Stromal cell of bone marrow (primary cell): Measurements from ENCODE around the gene BMP4.
A peak's percentile ranks its signal among the peaks of the same experiment; 100 is the strongest.

Source experiments
- DNase-seq: peaks from one replicate; pipeline ENCODE4 v3.0.0-alpha.2; 2012; ENCODE audit warnings: low read depth

Gene BMP4

DNA sequence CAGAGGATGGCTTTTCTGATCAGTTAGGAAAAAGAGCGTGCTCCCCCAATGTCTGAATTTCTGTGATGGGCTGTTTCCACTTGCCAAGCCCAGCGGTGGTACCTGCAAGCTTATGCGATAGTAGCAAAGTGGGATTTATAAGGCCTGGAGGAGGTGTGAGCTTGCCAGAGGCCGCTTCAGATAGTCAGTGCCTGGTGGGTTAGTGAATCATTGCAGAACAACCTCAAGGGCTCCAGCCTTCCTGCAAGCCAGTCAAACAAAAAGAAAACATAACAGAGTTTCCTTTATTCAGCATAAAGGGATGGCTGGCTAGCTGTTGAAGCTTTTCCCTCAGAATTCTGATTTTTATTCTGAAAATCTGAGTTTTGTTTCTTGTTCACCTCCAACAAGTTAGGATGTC lies 7.6 kb upstream of the BMP4 start:
- no peak for DNase-seq

GRCh38 chr14:53963320-53964227 lies 6.9 kb upstream of the BMP4 start:
- no peak for DNase-seq

- DNase-seq: no peak
Measured at GRCh38 chr14:53962953-53963319, 6.3 kb upstream of the BMP4 start.

GRCh38 chr14:53958628-53959027 lies 2.0 kb upstream of the BMP4 start:
- DNase-seq: no peak

- DNase-seq: no peak
Measured at GRCh38 chr14:53957739-53958138, 1.1 kb upstream of the BMP4 start.

GRCh38 chr14:53955671-53956426 lies 776 bp downstream of the BMP4 start:
- no peak for DNase-seq

DNA sequence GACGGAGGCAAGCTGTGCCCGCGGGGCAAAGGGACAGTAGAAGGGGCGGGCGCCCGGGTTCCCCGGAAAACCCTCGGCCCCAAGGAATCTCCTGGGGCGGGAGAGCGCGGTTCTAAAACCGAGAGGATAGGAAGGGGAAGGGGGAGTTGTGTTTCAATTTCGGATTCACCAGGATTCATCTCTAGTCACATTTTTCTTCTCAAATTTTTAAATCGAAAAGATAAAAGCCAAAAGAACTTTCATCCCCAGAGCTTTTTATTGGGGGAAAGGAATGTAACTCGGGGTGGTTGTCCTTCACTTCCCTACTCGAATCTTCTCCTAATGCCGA lies 1.4 kb downstream of the BMP4 start:
- DNase-seq: no peak

DNA sequence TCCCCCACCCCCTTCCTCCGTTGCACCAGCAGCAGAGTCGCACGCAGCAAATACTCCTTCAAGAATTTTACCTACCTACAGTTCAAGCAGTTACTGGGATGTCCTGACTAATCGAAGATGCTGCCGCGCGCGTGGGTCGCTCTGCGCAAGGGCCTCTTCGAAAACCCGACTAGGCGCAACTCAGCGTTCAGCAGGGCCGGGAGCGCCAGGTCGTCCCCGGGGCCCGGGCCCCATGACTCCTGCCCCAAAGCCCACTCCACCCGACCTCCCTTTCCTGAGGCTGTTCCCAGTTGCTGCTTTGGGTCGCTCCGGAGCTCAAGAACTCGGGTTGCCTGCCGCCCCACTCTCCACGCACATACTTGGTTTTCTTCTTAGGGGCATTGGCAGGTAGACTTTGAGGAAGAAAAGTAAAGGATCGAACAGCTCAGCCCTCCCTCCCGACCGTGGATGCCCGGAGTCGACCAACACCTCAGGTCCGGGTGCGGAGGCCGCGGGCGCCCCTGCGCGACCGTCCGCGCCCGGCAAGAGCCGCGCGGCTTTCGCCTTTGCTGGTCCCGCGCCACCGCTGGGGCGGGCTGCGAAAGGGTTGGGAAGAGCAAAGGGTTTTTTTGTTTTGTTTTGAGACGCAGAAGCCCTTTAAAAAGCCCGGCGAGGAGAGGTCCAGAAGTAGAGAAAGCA lies 1.9 kb downstream of the BMP4 start:
- DNase-seq: no peak

- DNase-seq: no peak
Measured at GRCh38 chr14:53953828-53954550, 2.6 kb downstream of the BMP4 start.

DNA sequence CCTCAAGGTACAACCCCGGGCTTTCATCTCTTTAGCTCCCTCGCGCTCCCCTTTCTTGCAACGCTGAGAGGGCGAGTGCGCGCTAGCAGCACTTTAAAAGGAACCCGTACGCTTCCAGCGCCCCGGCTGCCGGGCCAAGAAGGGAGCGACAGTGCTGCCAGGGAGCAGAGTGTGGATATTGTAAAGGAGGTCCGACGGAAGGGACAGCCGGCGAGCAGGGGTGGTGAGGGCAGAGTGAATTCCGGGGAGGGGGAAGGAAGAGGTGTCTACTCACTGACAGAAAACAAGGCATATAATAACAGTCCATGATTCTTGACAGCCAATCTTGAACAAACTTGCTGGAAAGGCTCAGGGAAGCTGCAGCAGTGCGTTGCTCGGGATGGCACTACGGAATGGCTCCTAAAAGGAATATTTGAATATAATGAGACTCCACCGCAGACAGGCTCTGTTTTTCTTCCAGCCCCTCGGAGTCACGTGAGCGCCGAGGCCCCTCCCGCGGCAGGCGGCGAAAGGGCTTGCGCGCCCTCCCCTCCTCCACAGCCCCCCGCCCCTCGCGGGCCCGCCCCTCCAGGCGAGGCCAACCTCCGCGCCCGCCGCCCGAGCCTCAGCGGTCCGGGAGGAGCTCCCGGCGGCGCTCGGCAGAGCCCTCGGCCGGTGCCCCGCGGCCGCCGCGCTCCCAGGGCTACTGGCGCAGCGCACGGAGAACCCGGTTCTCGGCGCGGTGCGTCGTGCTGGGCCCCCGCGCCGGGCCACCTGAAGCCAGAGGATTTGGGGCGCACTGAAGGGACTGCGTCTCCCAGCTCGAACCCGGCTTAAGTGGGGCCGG lies 3.4 kb downstream of the BMP4 start:
- DNase-seq: peak; percentile 51

GRCh38 chr14:53952533-53952932 lies 4.1 kb downstream of the BMP4 start:
- no peak for DNase-seq

DNA sequence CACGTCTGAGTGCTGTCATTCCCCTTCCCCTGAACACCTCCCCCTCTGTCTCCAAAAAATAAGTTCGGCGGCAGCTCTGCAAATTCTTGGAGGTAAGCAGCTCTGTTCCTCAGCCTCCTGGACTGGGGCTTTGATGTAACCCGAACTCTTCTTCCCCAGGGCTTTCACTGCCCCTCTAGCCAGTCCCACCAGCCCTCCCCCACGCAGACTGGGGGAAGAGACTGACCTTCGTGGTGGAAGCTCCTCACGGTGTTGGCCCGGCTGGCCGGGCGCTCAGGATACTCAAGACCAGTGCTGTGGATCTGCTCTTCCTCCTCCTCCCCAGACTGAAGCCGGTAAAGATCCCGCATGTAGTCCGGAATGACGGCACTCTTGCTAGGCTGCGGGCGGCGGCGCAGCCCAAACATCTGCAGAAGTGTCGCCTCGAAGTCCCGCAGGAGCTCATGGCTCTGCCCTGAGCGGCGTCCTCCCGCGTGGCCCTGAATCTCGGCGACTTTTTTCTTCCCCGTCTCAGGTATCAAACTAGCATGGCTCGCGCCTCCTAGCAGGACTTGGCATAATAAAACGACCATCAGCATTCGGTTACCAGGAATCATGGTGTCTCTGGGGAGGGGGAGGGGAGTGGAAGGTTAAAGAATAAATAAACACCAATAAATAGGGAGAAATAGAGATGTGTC lies 4.9 kb downstream of the BMP4 start:
- DNase-seq: no peak

DNA sequence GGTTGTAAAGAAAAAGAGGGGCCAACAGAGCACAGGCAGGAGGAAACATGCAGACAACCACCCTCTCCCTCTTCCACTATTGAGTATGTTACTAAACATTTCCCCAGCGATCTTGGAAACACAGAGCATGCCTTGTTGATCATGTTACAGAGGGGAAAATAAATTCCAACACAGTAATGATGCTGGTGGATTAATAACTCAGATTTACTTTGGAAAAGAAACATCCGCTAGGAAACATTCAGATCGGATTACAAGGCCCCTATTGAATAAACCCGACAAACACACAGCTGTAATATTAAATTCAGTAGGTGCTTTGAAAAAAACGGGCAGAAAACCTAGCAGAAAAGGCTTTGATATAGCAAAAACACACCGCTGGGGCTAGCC lies 5.4 kb downstream of the BMP4 start:
- no peak for DNase-seq

- no peak for DNase-seq
Measured at GRCh38 chr14:53950031-53950793, 6.4 kb downstream of the BMP4 start.

DNA sequence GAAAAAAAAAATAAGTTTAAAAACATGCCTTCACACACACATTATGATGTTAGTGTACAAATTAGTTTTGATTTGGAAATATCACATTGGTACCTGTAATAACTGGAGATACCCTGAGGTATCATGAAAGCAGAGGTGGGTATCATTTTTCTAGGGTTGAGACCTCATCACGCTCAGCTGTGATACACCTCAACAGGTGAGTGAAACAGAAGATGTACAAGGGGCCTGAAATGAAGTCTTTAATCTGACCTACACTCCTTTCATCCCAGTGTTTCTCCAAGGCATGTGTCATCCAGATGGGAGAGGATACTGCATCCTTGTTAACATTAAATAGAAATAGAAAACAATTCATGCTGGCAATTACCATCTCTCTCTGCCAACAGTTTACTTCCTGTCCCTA lies 7.4 kb downstream of the BMP4 start:
- DNase-seq: no peak

GRCh38 chr14:53948205-53948884 lies 8.3 kb downstream of the BMP4 start:
- DNase-seq: no peak

DNA sequence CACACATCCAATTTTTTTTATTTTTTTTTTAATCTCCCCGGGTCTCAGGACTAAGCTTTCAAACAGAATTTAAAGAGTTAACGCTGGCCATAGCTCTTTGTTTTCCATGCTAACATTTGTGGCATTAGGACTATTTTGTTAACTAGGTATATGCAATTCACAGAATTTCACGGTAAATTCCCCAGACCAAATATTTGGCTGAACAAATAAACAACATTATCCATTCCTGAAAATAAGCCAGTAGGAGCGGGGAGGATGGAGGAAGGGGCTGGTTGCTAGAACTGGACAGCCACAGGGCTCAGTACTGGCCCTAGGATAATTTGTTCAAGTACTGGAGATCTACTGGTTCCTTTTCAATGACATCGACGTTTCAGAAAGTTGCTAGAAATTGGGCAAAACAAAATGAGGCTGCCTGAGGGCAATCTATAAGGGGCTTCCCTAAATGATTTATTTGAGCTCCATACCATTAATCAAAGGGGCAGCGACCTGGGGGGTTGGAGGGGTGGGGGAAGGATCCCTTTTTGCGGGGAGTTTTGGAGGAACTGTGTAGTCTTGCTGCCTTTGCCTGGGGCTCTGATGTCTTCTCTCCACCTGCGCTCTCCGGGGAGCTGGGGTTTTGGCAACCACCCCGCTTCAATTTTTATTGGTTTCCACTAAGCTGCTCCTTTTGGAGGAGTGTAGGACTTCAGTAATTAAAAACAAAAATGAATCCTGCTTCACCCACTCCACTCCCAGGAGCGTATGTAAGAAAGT lies 9.0 kb downstream of the BMP4 start:
- no peak for DNase-seq

- DNase-seq: no peak
Measured at GRCh38 chr14:53947094-53947445, 9.6 kb downstream of the BMP4 start.
